Stimulated activated naive CD8-positive, alpha-beta T cell treated with anti-CD3 and anti-CD28 coated beads, Interleukin-15, amount 100 ng/mL, for 72 hours (primary cell): Measurements from ENCODE around the gene TSPAN6.

ENCODE experiments used
- ATAC-seq: fragments of 150-1000 bp; cut with Tn5 transposase; 2 replicates; pipeline ENCODE4 v1.10.0; 2021; ENCODE audit warnings: mild to moderate bottlenecking, moderate library complexity
- DNase-seq, 2 donors: peaks; one replicate each; pipeline ENCODE4 v3.0.0; 2021 to 2022
- H3K27ac Mint-ChIP-seq, 2 donors: one replicate each; pipeline ENCODE4 v1.8.0; 2022; ENCODE audit warnings: mild to moderate bottlenecking in 2 of 2, mixed read lengths in 2 of 2, moderate library complexity in 2 of 2
- H3K27me3 Mint-ChIP-seq: one replicate; pipeline ENCODE4 v1.8.0; 2022; ENCODE audit warnings: mixed read lengths
- H3K4me1 Mint-ChIP-seq: one replicate; pipeline ENCODE4 v1.8.0; 2022; ENCODE audit warnings: mild to moderate bottlenecking, mixed read lengths
- H3K4me3 Mint-ChIP-seq, 2 donors: one replicate each; pipeline ENCODE4 v1.8.0; 2022; ENCODE audit warnings: mild to moderate bottlenecking in 2 of 2, mixed read lengths in 2 of 2, moderate library complexity in 1 of 2
- H3K9me3 Mint-ChIP-seq, 2 donors: one replicate each; pipeline ENCODE4 v1.8.0; 2022; ENCODE audit warnings: mixed read lengths in 2 of 2

The TSPAN6 gene

DNA sequence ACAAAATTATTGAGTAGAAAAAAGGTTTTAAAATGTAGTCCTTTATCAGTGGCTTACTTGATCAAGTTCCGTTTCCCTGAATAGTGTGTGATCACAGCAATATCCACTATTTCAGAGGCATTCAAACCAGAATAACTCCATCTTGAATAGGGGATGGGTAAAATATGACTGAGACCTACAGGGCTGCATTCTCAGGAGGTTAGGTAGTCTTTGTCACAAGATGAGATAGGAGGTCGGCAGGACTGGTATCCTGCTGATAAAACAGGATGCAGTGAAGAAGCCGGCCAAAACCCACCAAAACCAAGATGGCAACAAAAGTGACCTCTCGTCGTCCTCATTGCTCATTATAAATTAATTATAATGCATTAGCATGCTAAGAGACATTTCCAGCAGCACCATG, 24.7 kb downstream of the TSPAN6 start:
- Mint-ChIP-seq H3K4me3 (no peak overlapping the region), H3K4me1 (no peaks in the 10 kb centered on the region), H3K27me3 (no peaks in the 10 kb centered on the region), H3K9me3 (no peaks in the 10 kb centered on the region), H3K27ac (no peak overlapping the region)
- DNase-seq (no peak), ATAC-seq (no peak)

DNA sequence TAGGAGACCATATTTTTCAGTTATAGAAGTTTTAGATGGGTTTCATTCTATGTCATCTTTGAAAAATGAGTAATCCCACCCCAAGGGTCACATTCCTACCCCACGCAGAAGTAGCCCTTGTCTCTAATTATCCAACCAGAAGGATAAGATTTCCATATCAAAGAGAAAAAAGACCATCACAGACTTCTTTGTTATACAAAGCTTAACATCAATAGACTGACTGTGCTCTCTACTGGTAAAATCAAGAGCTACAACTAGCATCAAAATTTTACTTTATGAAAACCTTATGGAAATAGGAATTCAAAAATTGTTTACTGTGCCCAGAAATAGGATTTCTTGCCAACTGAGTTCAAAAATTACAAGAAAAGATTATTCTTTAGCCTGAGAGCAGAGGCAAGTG, 27.0 kb downstream of the TSPAN6 start:
- no peaks in the 10 kb centered on the region for H3K9me3 Mint-ChIP-seq
- ATAC-seq (no peak), DNase-seq (no peak)
- no peak overlapping the region for H3K27ac Mint-ChIP-seq
- H3K4me1 Mint-ChIP-seq, result no peaks in the 10 kb centered on the region
- H3K4me3 Mint-ChIP-seq, result no peak overlapping the region
- peaks cover 8% of the 10 kb centered on the region for H3K27me3 Mint-ChIP-seq

DNA sequence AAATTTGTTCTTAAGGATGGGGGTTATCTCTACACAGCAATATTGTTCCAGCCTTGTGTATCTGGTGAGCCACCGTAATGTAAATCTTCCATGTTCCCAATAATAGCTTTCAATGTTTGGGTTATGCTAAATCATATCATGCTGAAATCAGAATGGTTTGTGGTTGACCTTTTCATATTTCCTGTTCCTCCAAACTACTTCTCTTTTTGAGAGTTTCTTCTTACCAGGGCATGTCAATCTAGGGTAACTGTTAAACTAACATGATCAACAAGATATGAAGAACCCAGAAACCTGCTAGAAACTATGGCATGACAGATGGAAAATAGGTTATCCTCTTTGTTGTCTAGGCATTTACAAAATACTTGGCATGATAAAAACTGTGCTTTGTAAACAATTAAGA, 29.9 kb downstream of the TSPAN6 start:
- H3K9me3 Mint-ChIP-seq, result no peaks in the 10 kb centered on the region
- no peak overlapping the region for H3K27ac Mint-ChIP-seq
- DNase-seq (no peak), ATAC-seq (no peak)
- H3K4me3 Mint-ChIP-seq, result no peak overlapping the region
- peaks cover 8% of the 10 kb centered on the region for H3K27me3 Mint-ChIP-seq
- H3K4me1 Mint-ChIP-seq, result no peaks in the 10 kb centered on the region

DNA sequence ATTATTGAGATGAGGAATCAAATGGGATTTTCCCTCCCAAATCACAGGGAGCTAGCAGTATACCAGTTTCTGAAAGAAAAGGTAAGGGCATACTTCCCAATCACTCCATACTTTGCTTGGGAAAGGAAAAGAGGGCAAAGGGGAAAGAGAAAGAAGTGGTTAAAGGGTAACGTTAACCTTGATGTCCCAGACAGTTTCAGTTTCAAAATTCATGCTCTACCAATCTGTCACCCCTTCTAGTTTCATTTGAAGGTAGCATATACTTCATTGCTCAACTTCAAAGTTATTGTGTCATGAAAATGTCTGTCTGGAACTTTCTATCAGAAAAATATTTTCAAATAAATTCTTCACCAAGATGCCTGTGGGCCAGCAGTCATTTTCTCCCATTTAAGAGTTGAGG, 35.8 kb downstream of the TSPAN6 start:
- H3K4me3 Mint-ChIP-seq, result no peak overlapping the region
- ATAC-seq (peak; percentile 63), DNase-seq (no peak)
- no peak overlapping the region for H3K27ac Mint-ChIP-seq
- peaks cover 8% of the 10 kb centered on the region for H3K27me3 Mint-ChIP-seq
- no peaks in the 10 kb centered on the region for H3K9me3 Mint-ChIP-seq
- H3K4me1 Mint-ChIP-seq, result no peaks in the 10 kb centered on the region

- peaks cover 8% of the 10 kb centered on the region for H3K27me3 Mint-ChIP-seq
- no peak overlapping the region for H3K27ac Mint-ChIP-seq
- ATAC-seq (no peak), DNase-seq (no peak)
- no peak overlapping the region for H3K4me3 Mint-ChIP-seq
- no peaks in the 10 kb centered on the region for H3K4me1 Mint-ChIP-seq
- no peaks in the 10 kb centered on the region for H3K9me3 Mint-ChIP-seq
Observed at GRCh38 chrX:100600340-100600739, 36.3 kb downstream of the TSPAN6 start.

GRCh38 chrX:100599456-100599855, 37.1 kb downstream of the TSPAN6 start:
- H3K9me3 Mint-ChIP-seq, result no peaks in the 10 kb centered on the region
- ATAC-seq, result no peak
- no peak for DNase-seq
- no peak overlapping the region for H3K27ac Mint-ChIP-seq
- no peaks in the 10 kb centered on the region for H3K27me3 Mint-ChIP-seq
- no peaks in the 10 kb centered on the region for H3K4me1 Mint-ChIP-seq
- no peak overlapping the region for H3K4me3 Mint-ChIP-seq

DNA sequence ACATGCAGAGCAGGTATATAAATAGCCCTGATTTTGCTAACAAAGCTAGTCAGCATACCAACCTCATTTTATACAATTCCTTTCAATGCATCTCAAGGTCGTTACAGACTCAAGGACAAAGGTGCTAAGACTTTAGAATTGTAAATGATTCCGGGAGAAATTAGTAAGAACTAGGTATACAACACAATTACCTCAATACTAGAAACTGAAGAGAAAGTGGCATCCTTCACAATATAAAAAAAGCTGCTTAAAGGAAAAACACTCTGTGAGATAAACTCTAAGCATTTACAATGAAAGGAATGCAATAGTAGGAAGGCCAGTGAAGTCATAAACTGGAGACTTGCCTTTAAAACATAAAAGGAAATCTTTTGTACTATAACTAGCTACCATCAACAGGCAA, 40.0 kb downstream of the TSPAN6 start:
- Mint-ChIP-seq H3K4me3 (no peak overlapping the region), H3K9me3 (no peaks in the 10 kb centered on the region), H3K4me1 (no peaks in the 10 kb centered on the region), H3K27me3 (no peaks in the 10 kb centered on the region), H3K27ac (no peak overlapping the region)
- ATAC-seq, result no peak
- DNase-seq, result no peak

DNA sequence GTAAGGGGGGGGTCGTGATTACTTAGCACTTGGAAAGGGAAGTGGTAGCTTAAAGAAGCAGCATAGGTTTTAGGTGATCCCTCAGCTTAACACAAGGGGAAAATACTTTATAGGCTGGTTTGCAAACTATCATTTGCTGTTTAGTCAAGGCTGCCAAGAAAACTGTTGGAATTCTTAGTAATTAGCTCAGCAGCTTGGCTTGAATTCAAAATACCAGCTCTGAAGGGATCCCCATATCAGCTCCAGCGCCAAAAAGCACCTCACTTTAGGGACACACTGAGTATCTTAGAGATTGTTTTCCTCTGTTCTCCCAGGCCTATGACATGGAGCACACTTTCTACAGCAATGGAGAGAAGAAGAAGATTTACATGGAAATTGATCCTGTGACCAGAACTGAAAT, 43.0 kb downstream of the TSPAN6 start:
- H3K9me3 Mint-ChIP-seq, result no peaks in the 10 kb centered on the region
- DNase-seq (no peak), ATAC-seq (no peak)
- H3K27me3 Mint-ChIP-seq, result no peaks in the 10 kb centered on the region
- H3K4me1 Mint-ChIP-seq, result no peaks in the 10 kb centered on the region
- H3K27ac Mint-ChIP-seq, result no peak overlapping the region
- H3K4me3 Mint-ChIP-seq, result no peak overlapping the region

DNA sequence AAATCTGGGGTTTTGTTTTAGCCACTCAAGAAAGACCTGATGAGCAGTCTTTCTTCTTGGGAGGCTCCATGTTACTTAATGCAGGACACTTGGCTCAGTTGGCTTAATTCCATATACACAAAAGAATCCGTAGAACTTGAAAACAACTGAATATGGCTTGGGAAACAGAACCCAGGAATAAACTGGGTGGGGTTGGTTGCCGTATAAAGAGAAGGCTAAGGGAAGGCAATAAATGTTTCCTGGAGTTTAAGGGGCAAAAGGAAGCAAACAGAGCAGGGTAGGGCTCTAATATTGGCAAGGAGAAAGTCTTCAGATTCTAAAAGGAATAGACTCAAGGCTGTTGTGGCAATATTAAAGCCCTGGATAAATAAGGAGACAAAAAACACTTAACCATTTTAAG, 43.5 kb downstream of the TSPAN6 start:
- no peak overlapping the region for H3K4me3 Mint-ChIP-seq
- DNase-seq (no peak), ATAC-seq (no peak)
- peaks cover 4% of the 10 kb centered on the region for H3K27me3 Mint-ChIP-seq
- H3K9me3 Mint-ChIP-seq, result no peaks in the 10 kb centered on the region
- no peaks in the 10 kb centered on the region for H3K4me1 Mint-ChIP-seq
- no peak overlapping the region for H3K27ac Mint-ChIP-seq

GRCh38 chrX:100591256-100592051, 45.2 kb downstream of the TSPAN6 start:
- DNase-seq, result no peak
- H3K9me3 Mint-ChIP-seq, result no peaks in the 10 kb centered on the region
- ATAC-seq, result no peak
- no peak overlapping the region for H3K4me3 Mint-ChIP-seq
- peaks cover 9% of the 10 kb centered on the region for H3K27me3 Mint-ChIP-seq
- no peak overlapping the region for H3K27ac Mint-ChIP-seq
- H3K4me1 Mint-ChIP-seq, result no peaks in the 10 kb centered on the region

- Mint-ChIP-seq H3K27me3 (peaks cover 17% of the 10 kb centered on the region), H3K4me1 (no peaks in the 10 kb centered on the region), H3K27ac (no peak overlapping the region), H3K9me3 (no peaks in the 10 kb centered on the region), H3K4me3 (no peak overlapping the region)
- ATAC-seq (no peak), DNase-seq (no peak)
Observed at GRCh38 chrX:100587861-100588260, 48.7 kb downstream of the TSPAN6 start.

DNA sequence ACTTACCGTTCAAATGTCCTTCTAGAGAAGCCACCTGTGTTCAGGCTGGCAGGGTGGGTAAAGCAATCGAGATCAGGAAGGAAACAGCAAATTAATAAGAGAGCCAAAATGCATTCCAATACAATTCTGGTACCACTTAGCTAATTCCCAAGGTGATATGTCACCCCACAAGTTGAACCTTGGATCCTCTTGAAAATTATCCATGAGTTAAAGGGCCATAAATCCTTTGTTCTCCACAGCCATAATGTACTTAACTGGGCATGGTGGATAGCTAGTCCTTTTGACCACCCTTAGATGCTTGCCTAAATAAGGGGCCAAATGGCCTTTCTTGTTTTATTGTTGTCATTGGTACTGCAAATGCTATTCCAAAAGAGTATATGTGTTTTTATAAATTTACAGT, 49.9 kb downstream of the TSPAN6 start:
- peaks cover 19% of the 10 kb centered on the region for H3K27me3 Mint-ChIP-seq
- no peaks in the 10 kb centered on the region for H3K4me1 Mint-ChIP-seq
- H3K27ac Mint-ChIP-seq, result no peak overlapping the region
- no peak overlapping the region for H3K4me3 Mint-ChIP-seq
- no peak for DNase-seq
- H3K9me3 Mint-ChIP-seq, result no peaks in the 10 kb centered on the region
- ATAC-seq, result no peak

DNA sequence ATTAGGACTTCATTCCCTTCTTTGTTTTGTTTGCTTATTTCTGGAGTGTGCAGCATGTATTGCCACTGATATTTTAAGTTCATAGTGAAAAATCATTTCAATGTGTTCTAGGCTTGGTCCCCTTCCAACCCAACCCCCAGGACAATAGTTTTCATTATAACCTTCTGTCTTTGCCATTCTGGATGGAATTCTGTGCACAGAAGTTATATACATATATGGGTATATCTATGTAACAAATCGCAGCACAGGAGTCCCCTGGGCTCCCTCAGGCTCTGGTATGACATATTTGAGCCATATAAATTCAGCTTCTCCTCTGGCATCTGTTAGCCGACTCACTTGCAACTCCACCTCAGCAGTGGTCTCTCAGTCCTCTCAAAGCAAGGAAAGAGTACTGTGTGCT, 52.0 kb downstream of the TSPAN6 start, which contains the start of gene TNMD:
Gene TNMD, plus strand, starts transcription at position 326 of the 400 bp plus-strand sequence. CDS start 83 bp downstream, outside the sequence.
- H3K27ac Mint-ChIP-seq, result no peak within 1 kb of the TSS
- no peaks in the 10 kb centered on the region for H3K4me1 Mint-ChIP-seq
- ATAC-seq (no peak), DNase-seq (no peak)
- peaks cover 19% of the 10 kb centered on the region for H3K27me3 Mint-ChIP-seq
- H3K4me3 Mint-ChIP-seq, result no peak within 1 kb of the TSS
- no peaks in the 10 kb centered on the region for H3K9me3 Mint-ChIP-seq
